HG02970 (cell line): Measurements from ENCODE around the gene FFAR2.
"Not testable (repeated sequence)": the region's sequence is repeated elsewhere in the genome, so short reads cannot be mapped to it uniquely, and the experiment has no call there.

Experiments used
- ATAC-seq: cut with Tn5 transposase; IDR thresholded peaks from one replicate; pipeline ENCODE4 v1.9.1; 2021; ENCODE audit warnings: mild to moderate bottlenecking, moderate library complexity, moderate number of reproducible peaks; ENCODE audit not compliant: unreplicated experiment, low FRiP score

FFAR2 gene

DNA sequence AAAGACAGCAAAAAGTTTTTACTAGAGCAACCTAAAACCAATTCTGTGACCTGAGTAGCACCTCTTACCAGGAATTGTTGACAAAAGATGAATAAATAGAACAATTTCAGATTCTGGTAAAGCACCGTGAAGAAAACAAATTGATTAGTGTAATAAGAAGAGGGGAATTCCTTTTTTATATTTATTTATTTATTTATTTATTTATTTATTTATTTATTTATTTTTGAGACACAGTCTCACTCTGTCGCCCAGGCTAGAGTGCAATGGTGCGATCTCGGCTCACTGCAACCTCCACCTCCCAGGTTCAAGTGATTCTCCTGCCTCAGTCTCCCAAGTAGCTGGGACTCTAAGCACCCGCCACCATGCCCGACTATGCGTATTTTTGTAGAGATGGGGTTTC is 24.7 kb upstream of the FFAR2 start:
- ATAC-seq = not testable (repeated sequence)

DNA sequence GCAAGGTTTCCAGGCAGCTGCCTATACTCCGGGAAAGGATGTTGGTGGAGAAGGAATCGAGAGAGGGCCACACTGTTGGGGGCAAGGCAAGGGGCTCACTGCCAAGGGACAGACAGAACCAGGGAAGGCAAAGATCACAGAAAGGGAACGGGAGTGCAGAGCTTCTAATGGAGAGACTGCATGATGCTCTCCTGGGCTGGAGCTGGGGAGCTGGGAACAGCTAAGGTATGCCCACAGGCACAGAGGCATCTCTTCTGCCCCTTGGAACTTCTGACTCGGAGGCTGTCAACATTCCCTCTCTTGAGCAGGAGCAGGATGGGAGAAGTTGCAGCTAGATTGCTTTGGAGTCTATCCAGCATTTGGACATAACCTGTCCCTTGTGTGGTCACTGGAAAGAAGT is 22.4 kb upstream of the FFAR2 start:
- no peak for ATAC-seq

DNA sequence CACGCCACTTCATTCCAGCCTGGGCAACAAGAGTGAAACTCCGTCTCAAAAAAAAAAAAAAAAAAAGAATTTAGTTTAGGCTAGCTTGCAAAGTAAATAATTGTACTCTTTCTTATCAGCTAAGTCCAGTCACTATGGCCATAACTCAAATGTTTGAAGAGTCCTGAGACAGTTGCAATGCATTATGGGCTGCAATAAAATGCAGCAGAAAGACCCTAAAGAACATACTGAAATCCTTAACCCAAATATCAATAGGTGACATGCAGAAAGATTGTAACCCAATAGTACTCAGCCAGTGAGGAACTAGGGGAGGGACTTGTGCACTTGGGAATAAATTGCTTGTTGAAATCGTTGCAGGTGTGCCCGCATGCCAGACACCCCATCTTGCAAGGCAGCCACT is 20.9 kb upstream of the FFAR2 start:
- ATAC-seq = no peak

DNA sequence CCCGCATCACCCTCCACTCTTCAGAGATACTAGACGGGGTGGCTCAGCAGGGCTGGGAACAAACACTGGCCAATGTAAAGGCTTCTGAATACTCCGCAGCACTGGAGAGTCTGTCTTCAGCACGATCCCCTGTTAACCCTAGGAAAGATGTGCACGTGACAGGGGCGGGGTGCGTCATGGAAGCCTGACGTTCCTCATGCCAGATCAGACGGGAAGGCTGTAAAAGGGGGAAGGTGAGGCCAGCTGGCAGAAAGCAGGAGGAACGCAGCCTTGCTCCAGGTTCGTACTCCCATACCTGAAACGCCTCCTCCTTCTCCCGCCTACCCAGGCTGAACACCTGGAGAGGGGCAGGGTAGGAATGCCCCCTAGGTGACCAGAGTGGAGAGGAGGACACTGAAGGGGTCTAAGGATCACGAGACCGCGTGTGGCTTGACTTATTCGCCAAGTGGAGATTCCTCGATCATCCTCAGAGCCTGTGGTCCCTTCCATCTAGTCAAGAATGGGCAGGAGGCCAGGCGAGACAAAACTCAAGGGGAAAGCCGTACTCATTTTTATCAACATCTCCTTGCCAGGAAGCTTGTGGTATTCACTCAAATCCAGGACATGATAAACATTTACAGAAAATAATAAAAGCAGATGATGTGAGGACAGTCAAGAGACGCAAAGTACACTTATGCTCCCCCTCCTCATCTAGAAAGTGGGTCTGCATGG is 18.2 kb upstream of the FFAR2 start:
- ATAC-seq = no peak

DNA sequence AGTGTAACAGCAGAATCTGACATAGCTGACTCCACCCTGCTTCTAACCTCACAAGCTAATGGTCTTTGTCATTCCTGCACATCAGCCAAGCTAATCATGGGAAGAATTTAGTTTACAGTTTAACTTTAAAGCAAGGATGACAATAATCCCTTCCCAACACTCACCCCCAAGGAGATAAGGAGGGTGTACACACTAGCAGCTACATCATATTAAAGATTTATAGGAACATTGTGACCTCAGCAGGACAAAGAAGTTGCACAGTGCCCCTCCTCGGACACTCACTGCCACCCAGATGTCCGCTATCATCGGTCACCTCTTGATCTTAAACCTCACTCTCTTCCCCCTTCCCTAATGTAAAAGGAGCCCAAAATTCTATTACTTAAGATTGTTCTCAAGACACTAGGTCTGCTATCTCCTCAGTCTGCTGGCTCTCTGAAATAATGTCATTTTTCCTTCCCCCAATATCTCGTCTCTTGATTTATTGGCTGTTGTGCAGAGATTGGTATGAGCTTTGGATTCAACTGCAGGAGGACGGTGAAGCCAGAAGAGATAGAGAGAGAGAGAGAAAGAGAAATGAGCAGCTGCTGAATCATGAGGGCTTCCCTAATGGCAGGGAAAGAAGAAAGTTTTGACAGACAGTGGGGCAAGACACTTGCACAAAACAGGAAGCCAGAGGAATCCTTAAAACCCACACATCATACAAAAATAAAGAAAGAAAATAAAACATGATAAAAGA is 17.5 kb upstream of the FFAR2 start:
- ATAC-seq = no peak

DNA sequence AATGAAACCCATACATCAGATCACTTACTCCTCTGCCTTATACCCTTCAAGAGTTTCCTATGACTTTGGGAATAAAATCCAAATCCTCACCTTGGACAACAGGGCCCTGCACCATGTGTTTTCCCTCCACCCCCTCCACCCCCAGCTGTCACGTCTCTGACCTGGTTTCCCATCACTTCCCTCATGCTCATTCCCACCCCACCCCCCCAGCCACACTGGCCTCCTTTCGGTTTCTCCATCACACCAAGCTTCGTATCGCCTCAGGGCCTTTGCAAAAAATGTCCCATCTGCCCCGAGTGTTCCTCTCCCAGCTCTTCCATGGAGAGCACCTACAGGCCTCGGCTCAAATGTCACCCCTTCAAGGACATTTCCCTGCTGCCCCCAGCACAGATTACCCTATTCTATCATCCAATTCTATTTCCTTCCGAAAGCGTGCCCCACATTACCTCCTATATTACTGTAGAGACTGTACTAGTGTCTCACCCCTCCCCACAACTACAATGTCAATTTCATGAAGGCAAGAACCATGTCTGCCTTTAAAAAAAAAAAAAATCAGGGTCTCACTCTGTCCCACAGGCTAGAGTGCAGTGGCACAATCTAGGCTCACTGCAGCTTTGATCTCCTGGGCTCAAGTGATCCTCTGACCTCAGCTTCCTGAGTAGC is 16.8 kb upstream of the FFAR2 start:
- ATAC-seq = no peak

DNA sequence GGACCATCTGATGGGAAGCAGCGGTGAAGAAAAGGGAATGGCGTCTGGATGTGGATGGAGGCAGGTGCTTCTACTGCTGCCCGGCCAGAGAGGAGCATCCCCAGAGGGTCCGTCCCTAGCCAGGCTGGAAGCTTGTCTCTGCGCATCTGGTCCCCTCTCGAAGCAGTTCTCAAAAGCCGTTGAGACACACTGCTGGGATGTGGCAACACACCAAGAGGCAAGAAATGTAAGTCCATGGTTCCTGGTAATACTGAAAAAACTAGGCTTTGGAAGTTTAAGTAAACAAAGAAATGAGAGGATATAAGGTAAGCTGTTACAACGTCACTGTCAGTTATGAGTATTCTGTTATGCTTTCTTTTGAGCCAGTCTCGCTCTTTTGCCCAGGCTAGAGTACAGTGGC is 15.1 kb upstream of the FFAR2 start:
- no peak for ATAC-seq

DNA sequence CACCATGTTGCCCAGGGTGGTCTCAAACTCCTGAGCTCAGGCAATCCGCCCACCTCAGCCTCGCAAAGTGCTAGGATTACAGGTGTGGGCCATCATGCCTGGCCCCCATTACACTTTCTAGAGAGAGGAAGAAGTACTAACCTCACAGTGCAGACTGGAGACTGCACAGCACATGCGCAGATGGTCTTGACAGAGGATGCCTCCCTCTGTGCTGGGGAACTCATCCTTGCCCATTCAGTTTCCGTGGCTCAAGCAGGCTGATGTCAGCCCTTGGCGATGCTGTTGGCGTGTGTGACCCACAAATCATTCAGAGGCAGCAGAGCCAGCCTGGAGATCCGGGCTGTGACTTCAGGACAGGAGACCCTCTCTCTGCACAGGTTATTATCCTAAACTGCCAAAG is 14.6 kb upstream of the FFAR2 start:
- ATAC-seq = no peak

DNA sequence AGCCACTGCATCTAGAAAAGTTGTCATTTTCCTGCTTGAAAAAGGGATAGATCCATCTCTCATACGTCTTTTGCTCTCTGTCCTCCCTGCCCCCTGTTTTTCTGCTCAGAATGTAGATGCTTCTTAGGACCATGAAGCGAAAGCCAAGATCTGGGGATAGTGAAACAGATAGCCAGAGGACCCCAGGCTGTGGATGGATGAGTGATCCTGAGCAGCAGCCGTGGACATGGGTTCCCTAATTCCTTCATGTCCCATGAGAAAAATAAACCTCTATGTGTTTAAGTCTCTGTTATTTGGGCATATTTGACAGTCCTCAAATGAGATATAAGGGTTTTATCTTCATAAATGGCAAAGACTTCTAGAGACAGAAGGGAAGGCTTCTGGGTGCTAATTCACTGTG is 12.2 kb upstream of the FFAR2 start:
- ATAC-seq = no peak

DNA sequence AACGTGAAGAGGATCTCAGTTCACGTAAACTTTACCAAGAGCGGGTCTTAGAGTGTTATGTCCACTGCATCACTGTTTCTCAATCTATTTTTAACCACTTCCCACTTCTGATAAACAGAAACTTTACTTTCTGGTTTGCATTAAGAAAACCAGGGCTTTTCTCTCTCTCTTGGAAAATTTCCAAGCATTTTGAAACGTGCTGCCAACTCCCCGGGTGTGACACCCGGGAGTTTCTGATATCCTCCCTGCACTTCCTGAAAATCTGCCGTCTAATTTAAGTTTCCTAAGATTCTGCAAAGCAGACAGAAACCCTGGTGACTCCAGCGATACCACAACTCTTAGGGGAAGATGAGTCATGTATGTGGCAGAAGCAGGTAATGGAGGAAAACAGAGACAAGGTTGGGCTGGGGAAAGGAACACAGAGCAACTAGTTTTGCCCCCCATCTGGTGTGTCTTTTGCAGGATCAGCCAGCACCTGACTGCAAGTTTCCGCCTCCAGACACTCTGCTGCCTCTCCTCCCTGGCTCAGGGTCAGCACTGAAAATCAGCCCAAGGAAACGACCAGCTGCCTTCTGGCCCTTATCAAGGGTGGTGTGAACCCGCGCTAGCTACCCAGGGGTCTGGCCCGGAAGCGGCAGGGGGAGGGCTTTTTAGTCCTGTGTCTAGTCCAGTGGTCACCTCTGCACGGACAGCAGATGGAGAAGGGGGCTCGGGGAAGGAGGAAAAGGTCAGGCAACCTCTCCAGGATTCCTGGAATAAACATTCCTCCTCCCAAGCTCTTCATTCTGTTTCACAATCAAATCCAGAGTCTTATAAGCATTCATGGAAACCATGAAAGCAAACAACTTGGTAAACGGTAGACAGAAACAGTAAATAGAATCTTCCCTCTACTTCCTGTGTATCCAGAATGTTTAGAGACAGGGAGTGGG is 11.3 kb upstream of the FFAR2 start:
- no peak for ATAC-seq

DNA sequence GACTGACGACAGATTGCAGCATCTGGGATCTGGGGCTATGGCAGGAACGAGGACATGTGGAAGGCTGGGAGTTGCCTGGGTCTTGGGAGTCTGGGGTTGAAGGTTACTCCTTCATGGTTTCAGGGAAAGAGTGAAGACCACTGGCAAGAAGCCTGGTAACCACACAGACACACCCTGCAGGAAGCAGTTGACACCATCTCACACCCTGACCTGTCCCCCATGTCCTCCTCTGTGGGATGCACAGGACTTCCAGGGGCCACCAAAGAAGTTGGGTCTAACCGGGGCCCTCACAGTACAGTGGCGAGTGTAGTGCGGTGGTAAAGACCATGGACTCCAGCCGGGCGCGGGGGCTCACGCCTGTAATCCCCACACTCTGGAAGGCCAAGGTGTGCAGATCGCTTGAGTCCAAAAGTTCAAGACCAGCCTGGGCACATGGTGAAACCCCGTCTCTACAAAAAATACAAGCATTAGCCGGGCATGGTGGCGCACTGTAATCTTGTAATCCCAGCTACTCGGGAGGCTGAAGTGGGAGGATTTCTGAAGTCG is 10.6 kb upstream of the FFAR2 start:
- ATAC-seq = no peak

DNA sequence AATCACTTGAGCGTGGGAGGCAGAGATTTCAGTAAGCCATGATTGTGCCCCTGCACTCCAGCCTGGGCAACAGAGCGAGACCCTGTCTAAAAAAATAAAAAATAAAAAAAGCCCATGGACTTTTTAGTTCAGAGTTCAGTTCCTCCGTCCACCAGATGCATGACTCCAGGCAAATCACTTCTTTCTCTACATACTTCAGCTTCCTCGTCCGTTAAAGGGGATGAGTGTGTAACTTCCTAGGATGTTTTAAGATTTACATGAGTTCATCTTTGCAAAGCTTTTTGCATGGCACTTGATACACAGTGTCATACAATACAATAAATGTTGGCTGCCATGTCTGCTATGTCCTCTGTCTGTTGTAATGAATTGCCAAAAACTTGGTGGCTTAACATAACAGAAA is 10.0 kb upstream of the FFAR2 start:
- no peak for ATAC-seq

DNA sequence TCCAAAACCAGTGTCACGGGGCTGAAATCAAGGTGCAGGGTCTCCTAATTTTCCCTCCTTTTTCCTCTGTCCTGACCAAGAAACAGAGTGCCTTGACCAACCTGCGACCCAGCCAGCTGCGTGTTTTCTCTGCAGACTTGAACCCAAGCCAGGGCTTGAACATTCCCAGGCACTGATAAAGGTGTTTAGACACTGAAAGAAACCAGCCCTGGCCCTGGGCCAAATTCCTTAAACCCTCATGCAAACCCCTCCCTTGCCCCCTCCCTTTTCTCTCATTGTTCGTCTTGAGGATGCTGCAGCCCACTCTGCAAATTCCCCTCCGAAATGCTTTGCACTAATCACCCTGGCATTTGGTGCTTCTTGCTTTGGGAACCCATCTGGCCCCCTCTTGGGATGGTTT is 9.5 kb upstream of the FFAR2 start:
- no peak for ATAC-seq

DNA sequence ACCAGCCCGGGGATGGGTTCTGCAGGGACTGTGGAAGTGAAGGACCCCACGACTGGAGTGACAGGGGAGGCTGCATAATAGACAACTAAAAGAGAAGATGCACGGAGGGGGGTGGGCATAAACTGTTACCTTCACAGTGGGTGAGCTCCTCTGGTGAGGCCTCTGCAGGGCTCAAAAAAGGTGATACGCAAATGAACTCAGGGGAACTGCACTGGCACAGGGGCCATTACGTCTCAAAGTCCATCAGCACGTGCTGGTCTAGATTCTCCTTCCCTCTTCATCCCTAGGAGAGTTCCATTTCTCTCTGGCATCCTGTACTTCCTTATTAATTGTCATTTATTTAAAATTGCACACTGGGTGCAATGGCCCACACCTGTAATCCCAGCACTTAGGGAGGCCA is 8.1 kb upstream of the FFAR2 start:
- ATAC-seq = no peak

DNA sequence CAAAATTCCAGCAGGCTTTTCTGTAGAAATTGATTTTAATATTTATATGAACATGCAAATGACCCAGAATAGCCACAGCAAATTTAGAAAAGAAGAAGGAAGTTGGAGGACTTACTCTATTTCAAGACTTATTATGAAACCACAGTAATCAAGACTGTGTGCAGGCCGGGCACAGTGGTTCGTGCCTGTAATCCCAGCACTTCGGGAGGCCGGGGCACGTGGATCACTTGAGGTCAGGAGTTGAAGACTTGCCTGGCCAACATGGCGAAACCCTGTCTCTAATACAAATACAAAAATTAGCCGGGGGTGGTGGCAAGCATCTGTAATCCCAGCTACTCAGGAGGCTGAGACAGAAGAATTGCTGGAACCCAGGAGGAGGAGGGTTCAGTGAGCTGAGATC is 6.0 kb upstream of the FFAR2 start:
- ATAC-seq = no peak

DNA sequence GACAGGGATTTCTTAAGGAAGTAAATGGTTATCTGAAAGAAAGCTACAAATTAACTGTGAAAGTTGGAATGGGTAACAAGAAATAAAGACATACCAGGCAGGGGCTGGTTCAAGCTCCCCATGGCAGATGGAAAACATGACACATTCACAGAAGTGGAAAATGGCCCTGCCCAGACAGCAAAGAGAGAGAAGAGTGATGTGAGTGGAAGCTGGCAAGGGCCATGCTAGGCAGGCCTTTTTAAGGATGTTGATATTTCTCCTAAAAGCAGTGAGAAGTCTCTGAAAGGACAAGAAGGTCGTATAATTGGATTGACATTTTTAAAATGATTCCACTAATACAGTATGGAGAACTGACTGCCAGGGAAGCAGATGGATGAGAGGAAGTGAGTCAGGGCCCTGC is 3.3 kb upstream of the FFAR2 start:
- no peak for ATAC-seq

DNA sequence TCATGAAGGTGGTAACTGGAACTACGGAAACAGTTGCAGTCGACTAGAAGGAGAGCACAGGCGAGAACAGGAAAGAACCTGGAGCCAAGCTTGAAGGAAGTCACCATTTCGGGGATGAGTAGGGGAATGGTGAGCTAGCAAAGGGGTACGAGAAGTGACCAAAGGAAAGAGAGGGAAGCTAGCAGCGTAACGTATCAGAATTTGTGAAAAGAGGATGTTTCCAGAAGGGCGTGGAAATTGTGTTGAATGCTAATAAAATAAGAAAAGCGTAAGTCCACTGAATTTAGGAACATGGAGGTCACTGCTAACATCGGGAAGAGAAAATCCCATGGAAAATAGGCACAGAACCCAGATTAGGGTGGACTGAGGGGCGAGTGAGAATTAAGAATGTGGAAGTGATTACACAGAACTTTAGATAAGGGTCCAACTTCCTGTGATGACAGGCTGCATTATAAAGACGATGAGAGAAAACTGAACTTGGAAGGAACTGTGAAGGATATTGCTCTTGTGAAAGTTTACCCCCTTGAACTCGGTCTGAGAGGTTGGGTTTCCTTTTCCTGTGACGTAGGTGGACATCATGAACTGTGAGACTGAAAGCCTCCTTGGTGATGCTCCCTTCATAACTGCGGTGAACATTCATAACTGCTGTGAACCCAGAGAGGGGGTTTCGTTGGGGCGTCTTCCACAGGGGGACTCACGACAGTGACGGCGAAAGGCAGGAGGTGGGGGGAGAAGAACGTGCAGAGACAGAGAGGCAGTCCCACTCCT is 2.0 kb upstream of the FFAR2 start:
- ATAC-seq = no peak

DNA sequence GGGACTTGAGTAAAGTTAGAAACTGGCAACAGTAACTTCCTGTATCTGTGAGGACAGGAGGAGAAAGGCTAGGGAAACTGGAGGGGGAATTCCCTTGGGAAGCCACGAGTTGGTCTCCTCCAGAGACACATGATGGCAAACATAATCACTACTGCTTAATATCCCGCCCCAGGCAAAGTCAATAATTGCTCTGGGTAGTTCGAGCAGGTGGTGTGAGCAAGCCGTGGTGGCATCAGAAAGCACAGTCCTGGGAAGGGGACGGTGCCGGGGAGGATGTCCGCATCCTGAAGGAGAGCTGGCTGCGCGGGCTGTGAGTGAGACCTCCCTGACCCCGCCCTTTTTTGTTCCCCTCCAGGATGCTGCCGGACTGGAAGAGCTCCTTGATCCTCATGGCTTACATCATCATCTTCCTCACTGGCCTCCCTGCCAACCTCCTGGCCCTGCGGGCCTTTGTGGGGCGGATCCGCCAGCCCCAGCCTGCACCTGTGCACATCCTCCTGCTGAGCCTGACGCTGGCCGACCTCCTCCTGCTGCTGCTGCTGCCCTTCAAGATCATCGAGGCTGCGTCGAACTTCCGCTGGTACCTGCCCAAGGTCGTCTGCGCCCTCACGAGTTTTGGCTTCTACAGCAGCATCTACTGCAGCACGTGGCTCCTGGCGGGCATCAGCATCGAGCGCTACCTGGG is 1.4 kb downstream of the FFAR2 start:
- no peak for ATAC-seq
